Adrenal gland (tissue), 12 donors: ENCODE measurements around the gene CRYBG1. TPM values are rescaled to one million over a fixed set of nuclear protein-coding genes. Genes with fewer than 3 reads are reported as not detected.

Source experiments
- DNase-seq, 7 donors: peaks; one replicate each; pipeline ENCODE4 v3.0.0-alpha.2; 2019 to 2020
- H3K27ac ChIP-seq, 5 donors: fragments of 200-600 bp; sonication (generic) in 4 of 5; 1 replicate in 3 of 5; 2 replicates in 2 of 5; pipeline versions ENCODE4 v1.5.1 to v1.8.0; 2016 to 2020; ENCODE audit warnings: mild to moderate bottlenecking in 1 of 5
- H3K27me3 ChIP-seq: fragments of 200-600 bp; 2 replicates; pipeline ENCODE4 v1.8.0; 2021
- H3K36me3 ChIP-seq, 2 donors: fragments of 200-600 bp; replicated peaks in 1 of 2; 1 replicate in 1 of 2; 2 replicates in 1 of 2; pipeline versions ENCODE4 v1.5.1 to v1.8.0; 2018 to 2022
- H3K4me1 ChIP-seq, 2 donors: fragments of 200-600 bp; replicated peaks in 1 of 2; 1 replicate in 1 of 2; 2 replicates in 1 of 2; pipeline versions ENCODE4 v1.5.1 to v1.8.0; 2018 to 2021
- H3K4me3 ChIP-seq, 4 donors: fragments of 200-600 bp; sonication (generic) in 3 of 4; one replicate each; pipeline ENCODE4 v1.5.1; 2016 to 2018
- H3K9me3 ChIP-seq, 3 donors: fragments of 200-600 bp; sonication (generic) in 1 of 3; replicated peaks in 1 of 3; 1 replicate in 2 of 3; 2 replicates in 1 of 3; pipeline versions ENCODE4 v1.5.1 to v1.8.0; 2016 to 2021
- POLR2A ChIP-seq, 2 donors: fragments of 450-650 bp; IDR thresholded peaks; one replicate each; pipeline ENCODE4 v1.6.1; 2017; ENCODE audit warnings: antibody characterized with exemption in 2 of 2, mild to moderate bottlenecking in 2 of 2, moderate library complexity in 1 of 2
- WGBS, 4 donors: extraction: QIAGEN DNeasy Blood & Tissue Kit in 2 of 4; methylation state at CpG; one replicate each; pipeline versions ENCODE4 v1.1.5 to v1.1.7; 2013 to 2017; 5-methylcytosine and 5-hydroxymethylcytosine counted together
- intact Hi-C, 2 donors: fragments of 100-400 bp; cut with DNase I; formaldehyde crosslinking; loops; one replicate each; pipeline versions ENCODE4 v1.14.1 to v1.15.0; 2022 to 2023
- polyA plus RNA-seq, 3 donors: library from polyadenylated mRNA; stranded (reverse); fragments of 200-250 nt in 2 of 3; fragments of 350-450 nt in 1 of 3; fragmentation: Illumina TruSeq in 1 of 3; extraction: RNeasy Lipid Tissue Mini Kit (QIAGEN cat#74804) in 1 of 3; gene quantifications; one replicate each; pipeline ENCODE4 v1.2.3, GENCODE V29; 2013 to 2014
- total RNA-seq, 9 donors: library from RNA; depleted of rRNA in 4 of 9; stranded (reverse); fragments of >200 nt in 4 of 9; fragments of 120-200 nt in 1 of 9; fragmentation: NEBNext Ultra II Directional in 1 of 9; extraction: Animal tissue kit (Norgen Biotek cat#: 25700) in 1 of 9; gene quantifications; one replicate each; pipeline versions ENCODE4 v1.1.0 to v1.2.4, GENCODE V29; 2013 to 2023
- TF ChIP-seq, protein P1 (sequence below), 6 experiments: fragments of 450-650 bp in 4 of 6; fragments of 200-600 bp in 2 of 6; sonication (generic) in 1 of 6; IDR thresholded peaks; 1 replicate in 5 of 6; 2 replicates in 1 of 6; pipeline versions ENCODE4 v1.5.1 to v1.8.0; 2016 to 2021; ENCODE audit warnings: antibody characterized with exemption in 6 of 6, mild to moderate bottlenecking in 2 of 6, moderate library complexity in 1 of 6
- donor health status: healthy with polysubstance abuse.
- donor health status: Bipolar disorder and iron deficiency.
- donor health status: DM: yes; HTN: yes; CAD: no.
- donor health status: DM: no; HTN: no; CAD: no.
- donor health status: DM: no; HTN: no; CAD: no.
- donor health status: DM: yes; HTN: yes; CAD: no.

Gene CRYBG1
- total and polyA plus RNA-seq, 12 donors: 0.83 to 5.1 (median 2.2) TPM

DNA sequence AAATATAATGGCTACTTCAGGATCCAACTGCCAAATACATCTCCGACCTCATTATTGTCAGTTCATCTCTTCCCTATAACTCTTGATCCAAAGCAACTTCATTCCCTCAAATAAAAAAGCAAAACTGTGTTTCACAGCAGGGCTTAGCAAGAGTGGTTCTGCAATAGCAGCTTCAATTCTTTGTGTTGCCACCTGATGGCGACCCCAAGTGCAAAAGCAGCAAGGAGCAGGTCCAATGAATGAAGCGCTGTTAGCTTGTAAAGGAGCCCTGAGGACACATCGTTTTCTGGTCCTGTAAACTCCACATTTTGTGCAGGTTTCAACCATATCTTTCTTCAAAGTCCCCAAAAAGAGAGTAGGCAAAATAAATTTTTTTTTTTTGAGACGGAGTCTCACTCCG lies 249.2 kb downstream of the CRYBG1 start:
- Histone ChIP-seq H3K4me3 (no peak overlapping the region), H3K27me3 (no peaks in the 10 kb centered on the region), H3K4me1 (no peaks in the 10 kb centered on the region), H3K9me3 (no peaks in the 10 kb centered on the region), H3K27ac (no peak overlapping the region), H3K36me3 (no peaks in the 10 kb centered on the region)
- WGBS, 4 donors: 83 to 87% (median 85%) methylated on average over 6 of the region's 6 CpGs
- intact Hi-C loops: loop anchor here (10.0 kb wide), 1 partner anchor 365 kb away; the partner anchor contains the start of gene CD24 (in 2 of the 2)
- no peak for TF ChIP-seq POLR2A (IDR thresholded peaks at IDR 0.05)
- TF ChIP-seq, protein P1, sequence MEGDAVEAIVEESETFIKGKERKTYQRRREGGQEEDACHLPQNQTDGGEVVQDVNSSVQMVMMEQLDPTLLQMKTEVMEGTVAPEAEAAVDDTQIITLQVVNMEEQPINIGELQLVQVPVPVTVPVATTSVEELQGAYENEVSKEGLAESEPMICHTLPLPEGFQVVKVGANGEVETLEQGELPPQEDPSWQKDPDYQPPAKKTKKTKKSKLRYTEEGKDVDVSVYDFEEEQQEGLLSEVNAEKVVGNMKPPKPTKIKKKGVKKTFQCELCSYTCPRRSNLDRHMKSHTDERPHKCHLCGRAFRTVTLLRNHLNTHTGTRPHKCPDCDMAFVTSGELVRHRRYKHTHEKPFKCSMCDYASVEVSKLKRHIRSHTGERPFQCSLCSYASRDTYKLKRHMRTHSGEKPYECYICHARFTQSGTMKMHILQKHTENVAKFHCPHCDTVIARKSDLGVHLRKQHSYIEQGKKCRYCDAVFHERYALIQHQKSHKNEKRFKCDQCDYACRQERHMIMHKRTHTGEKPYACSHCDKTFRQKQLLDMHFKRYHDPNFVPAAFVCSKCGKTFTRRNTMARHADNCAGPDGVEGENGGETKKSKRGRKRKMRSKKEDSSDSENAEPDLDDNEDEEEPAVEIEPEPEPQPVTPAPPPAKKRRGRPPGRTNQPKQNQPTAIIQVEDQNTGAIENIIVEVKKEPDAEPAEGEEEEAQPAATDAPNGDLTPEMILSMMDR (IDR thresholded peaks at IDR 0.05): peak in 3 of 6 experiments; percentile 17 to 20 (median 19)
- peak in 3 of 7 donors; percentile 21 to 60 (median 33) for DNase-seq

DNA sequence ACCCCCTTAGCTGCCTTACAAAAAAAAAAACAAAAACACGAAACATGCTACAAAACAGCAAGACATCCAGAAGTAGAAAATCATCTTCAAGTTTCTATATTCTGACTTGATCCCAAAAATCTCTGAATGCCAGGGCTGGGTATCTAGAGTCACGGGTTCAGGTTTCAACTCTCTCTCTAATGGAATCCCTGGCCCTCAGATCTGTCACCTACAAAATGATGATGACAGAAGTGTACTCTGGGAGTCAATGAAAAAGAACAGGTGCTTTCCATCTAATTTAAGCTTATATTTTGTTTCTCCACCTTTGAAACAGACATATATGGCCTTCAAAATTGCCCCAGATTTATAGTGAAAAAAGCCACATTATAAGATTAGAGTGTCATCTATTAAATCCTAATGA lies 250.5 kb downstream of the CRYBG1 start:
- no peaks in the 10 kb centered on the region for H3K9me3 ChIP-seq
- TF ChIP-seq, protein P1 (IDR thresholded peaks at IDR 0.05): no peak
- TF ChIP-seq POLR2A (IDR thresholded peaks at IDR 0.05): no peak
- H3K27ac ChIP-seq: no peak overlapping the region
- H3K4me3 ChIP-seq: no peak overlapping the region
- intact Hi-C loops: no loop called here
- WGBS, 4 donors: 91 to 100% (median 98%) methylated on average over 2 of the region's 2 CpGs
- H3K27me3 ChIP-seq: no peaks in the 10 kb centered on the region
- no peaks in the 10 kb centered on the region for H3K36me3 ChIP-seq
- DNase-seq: no peak
- no peaks in the 10 kb centered on the region for H3K4me1 ChIP-seq

DNA sequence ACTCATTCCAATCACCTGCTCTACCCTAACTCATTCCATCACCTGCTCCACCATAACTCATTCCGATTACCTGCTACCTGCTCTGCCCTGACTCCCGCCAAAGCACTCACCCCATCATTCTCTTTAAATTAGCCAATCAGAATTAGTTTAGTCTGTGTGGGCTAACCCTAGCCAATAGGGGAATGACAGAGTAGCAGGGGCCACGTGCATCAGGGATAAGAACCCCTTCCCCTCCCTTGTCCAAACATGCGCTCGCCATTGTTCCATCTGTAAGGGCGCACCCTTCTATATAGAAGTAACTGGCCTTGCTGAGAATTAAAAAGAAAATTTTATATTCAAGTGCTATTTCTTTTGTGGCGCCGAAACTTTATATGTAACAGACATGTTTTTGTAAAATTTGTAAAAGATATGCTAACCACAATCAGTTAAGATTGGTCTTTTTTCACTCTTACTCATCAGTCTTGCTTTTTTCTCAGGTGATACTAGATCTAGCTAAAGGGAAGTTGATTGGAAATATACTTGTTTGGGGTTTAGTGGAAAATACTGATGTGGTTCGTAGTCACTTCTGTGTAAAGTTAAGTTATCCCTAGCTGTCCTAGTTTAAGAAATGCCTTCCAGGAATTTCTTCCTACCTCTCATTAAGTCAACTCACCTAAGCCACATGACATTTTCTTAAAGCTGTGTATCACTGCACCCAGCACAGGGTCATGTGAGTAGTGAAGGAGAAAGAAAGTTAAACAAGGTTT lies 252.3 kb downstream of the CRYBG1 start:
- Histone ChIP-seq H3K4me3 (no peak overlapping the region), H3K36me3 (no peaks in the 10 kb centered on the region), H3K27me3 (no peaks in the 10 kb centered on the region), H3K9me3 (no peaks in the 10 kb centered on the region), H3K27ac (no peak overlapping the region), H3K4me1 (no peaks in the 10 kb centered on the region)
- TF ChIP-seq POLR2A (IDR thresholded peaks at IDR 0.05): no peak
- TF ChIP-seq, protein P1 (IDR thresholded peaks at IDR 0.05): no peak
- DNase-seq: no peak
- 94 to 98% (median 96%) methylated on average over 9 of the region's 9 CpGs for WGBS, 4 donors
- intact Hi-C loops: no loop called here

DNA sequence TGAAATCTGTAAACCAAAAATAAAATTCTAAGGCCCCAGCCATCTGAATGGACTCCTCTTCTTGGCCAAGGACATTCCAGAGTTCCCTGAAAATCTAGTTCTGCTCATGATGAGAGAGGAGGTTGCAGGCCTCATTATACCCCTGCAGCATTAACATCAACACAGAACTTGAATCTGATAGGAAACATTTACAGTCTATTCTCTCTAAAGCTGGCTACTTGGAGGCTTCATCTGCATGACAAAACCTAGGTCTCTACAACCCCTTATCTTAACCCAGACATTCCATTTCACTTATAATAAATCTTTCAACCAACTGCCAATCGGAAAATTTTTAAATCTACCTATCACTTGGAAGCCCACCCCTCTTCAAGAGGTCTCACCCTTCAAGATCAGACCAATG lies 253.1 kb downstream of the CRYBG1 start:
- H3K4me3 ChIP-seq: no peak overlapping the region
- intact Hi-C loops: no loop called here
- no peaks in the 10 kb centered on the region for H3K4me1 ChIP-seq
- no peaks in the 10 kb centered on the region for H3K9me3 ChIP-seq
- H3K36me3 ChIP-seq: peaks cover 0 to 4% of the 10 kb centered on the region in 2 donors
- no peaks in the 10 kb centered on the region for H3K27me3 ChIP-seq
- no peak for TF ChIP-seq POLR2A (IDR thresholded peaks at IDR 0.05)
- TF ChIP-seq, protein P1 (IDR thresholded peaks at IDR 0.05): no peak
- no peak for DNase-seq
- no peak overlapping the region for H3K27ac ChIP-seq
- WGBS, 4 donors: 91 to 100% (median 96%) methylated on average over 1 of the region's 1 CpG
